ENCODE results near the gene MAN1A2. TPM values are rescaled to one million over a fixed set of nuclear protein-coding genes. Genes with fewer than 3 reads are reported as not detected.

The MAN1A2 gene
- total RNA-seq, 1 donor from 2014 or later: 31.8 TPM

GRCh38 chr1:117568999-117569398 lies 201.8 kb downstream of the MAN1A2 start:
- no peak overlapping the region for H3K4me3 Mint-ChIP-seq (ENCODE audit: unreplicated experiment)
- peaks cover 18% of the 10 kb centered on the region for H3K4me1 Mint-ChIP-seq (ENCODE audit: low read depth, unreplicated experiment)
- H3K9me3 Mint-ChIP-seq (ENCODE audit: unreplicated experiment): peaks cover 3% of the 10 kb centered on the region
- H3K27me3 Mint-ChIP-seq (ENCODE audit: unreplicated experiment): peaks cover 4% of the 10 kb centered on the region
- H3K27ac Mint-ChIP-seq (ENCODE audit: unreplicated experiment): no peak overlapping the region
- no peak for TF ChIP-seq CTCF (IDR thresholded peaks at IDR 0.05; ENCODE audit: partially characterized antibody, unreplicated experiment)
- no peak for DNase-seq
- H3K36me3 Mint-ChIP-seq (ENCODE audit: unreplicated experiment): no peaks in the 10 kb centered on the region

- Mint-ChIP-seq H3K9me3 (ENCODE audit: unreplicated experiment) (peaks cover 1% of the 10 kb centered on the region), H3K36me3 (ENCODE audit: unreplicated experiment) (no peaks in the 10 kb centered on the region), H3K4me3 (ENCODE audit: unreplicated experiment) (no peak overlapping the region)
Observed at GRCh38 chr1:117569856-117570255, 202.6 kb downstream of the MAN1A2 start.

GRCh38 chr1:117570988-117571409 lies 203.8 kb downstream of the MAN1A2 start:
- H3K27ac Mint-ChIP-seq (ENCODE audit: unreplicated experiment): no peak overlapping the region
- TF ChIP-seq CTCF (IDR thresholded peaks at IDR 0.05; ENCODE audit: partially characterized antibody, unreplicated experiment): no peak
- H3K36me3 Mint-ChIP-seq (ENCODE audit: unreplicated experiment): no peaks in the 10 kb centered on the region
- peaks cover 1% of the 10 kb centered on the region for H3K9me3 Mint-ChIP-seq (ENCODE audit: unreplicated experiment)
- peaks cover 14% of the 10 kb centered on the region for H3K4me1 Mint-ChIP-seq (ENCODE audit: low read depth, unreplicated experiment)
- no peak for DNase-seq
- H3K27me3 Mint-ChIP-seq (ENCODE audit: unreplicated experiment): peaks cover 7% of the 10 kb centered on the region
- H3K4me3 Mint-ChIP-seq (ENCODE audit: unreplicated experiment): no peak overlapping the region

More at GRCh38 chr1:117569856-117570255, 202.6 kb downstream of the MAN1A2 start:
- no peak for TF ChIP-seq CTCF (IDR thresholded peaks at IDR 0.05; ENCODE audit: partially characterized antibody, unreplicated experiment)
- DNase-seq: no peak
- Mint-ChIP-seq H3K27ac (ENCODE audit: unreplicated experiment) (no peak overlapping the region), H3K4me1 (ENCODE audit: low read depth, unreplicated experiment) (peaks cover 17% of the 10 kb centered on the region), H3K27me3 (ENCODE audit: unreplicated experiment) (peaks cover 7% of the 10 kb centered on the region)

- H3K27me3 Mint-ChIP-seq (ENCODE audit: unreplicated experiment): peaks cover 7% of the 10 kb centered on the region
- no peak overlapping the region for H3K4me3 Mint-ChIP-seq (ENCODE audit: unreplicated experiment)
- H3K36me3 Mint-ChIP-seq (ENCODE audit: unreplicated experiment): no peaks in the 10 kb centered on the region
- no peak for DNase-seq
- H3K4me1 Mint-ChIP-seq (ENCODE audit: low read depth, unreplicated experiment): peaks cover 12% of the 10 kb centered on the region
- no peak for TF ChIP-seq CTCF (IDR thresholded peaks at IDR 0.05; ENCODE audit: partially characterized antibody, unreplicated experiment)
- H3K27ac Mint-ChIP-seq (ENCODE audit: unreplicated experiment): no peak overlapping the region
- peaks cover 1% of the 10 kb centered on the region for H3K9me3 Mint-ChIP-seq (ENCODE audit: unreplicated experiment)
Observed at GRCh38 chr1:117571496-117571895, 204.2 kb downstream of the MAN1A2 start.

- H3K36me3 Mint-ChIP-seq (ENCODE audit: unreplicated experiment): no peaks in the 10 kb centered on the region
Observed at GRCh38 chr1:117572546-117572945, 205.3 kb downstream of the MAN1A2 start.

More at GRCh38 chr1:117572546-117572945, 205.3 kb downstream of the MAN1A2 start:
- no peak for TF ChIP-seq CTCF (IDR thresholded peaks at IDR 0.05; ENCODE audit: partially characterized antibody, unreplicated experiment)
- H3K27ac Mint-ChIP-seq (ENCODE audit: unreplicated experiment): no peak overlapping the region
- peaks cover 12% of the 10 kb centered on the region for H3K4me1 Mint-ChIP-seq (ENCODE audit: low read depth, unreplicated experiment)
- peaks cover 4% of the 10 kb centered on the region for H3K27me3 Mint-ChIP-seq (ENCODE audit: unreplicated experiment)
- no peaks in the 10 kb centered on the region for H3K9me3 Mint-ChIP-seq (ENCODE audit: unreplicated experiment)
- DNase-seq: no peak
- no peak overlapping the region for H3K4me3 Mint-ChIP-seq (ENCODE audit: unreplicated experiment)

Measured in glutamatergic neuron (in vitro differentiated cells).